Activated CD4-positive, alpha-beta T cell treated with anti-CD3 and anti-CD28 coated beads, Interleukin-2, amount 50 U/mL, for 48 hours (primary cell): ENCODE results near the gene TTC21A.

Experiments used
- DNase-seq, 2 experiments: peaks; one replicate each; pipeline ENCODE4 v3.0.0-alpha.2; 2020

TTC21A gene

GRCh38 chr3:39099738-39100499 lies 7.6 kb upstream of the TTC21A start:
- DNase-seq, result no peak

DNA sequence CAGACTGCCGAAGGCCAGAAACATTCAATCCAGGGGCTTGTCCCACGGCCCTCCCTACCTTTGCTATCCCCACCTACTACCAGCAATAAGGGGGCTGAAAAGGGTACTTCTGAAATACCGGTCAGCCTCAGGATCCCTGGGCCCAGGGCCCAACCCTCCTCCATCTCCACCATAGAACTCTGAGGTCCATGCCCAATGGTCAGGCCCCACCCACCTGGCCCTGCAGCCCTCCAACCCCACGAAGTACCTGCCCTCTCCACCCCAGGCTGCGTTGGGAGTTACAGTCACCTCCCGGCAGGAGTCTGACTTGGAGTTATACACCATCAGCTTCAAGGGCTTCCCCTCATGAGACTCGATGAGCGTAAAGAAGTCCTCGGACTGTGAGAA lies 7.0 kb upstream of the TTC21A start:
- no peak for DNase-seq

GRCh38 chr3:39101022-39101689 lies 6.3 kb upstream of the TTC21A start:
- DNase-seq, result peak; percentile 47 to 54

- no peak for DNase-seq
These were observed 4.8 kb upstream of the TTC21A start for GRCh38 chr3:39102504-39103323.

DNA sequence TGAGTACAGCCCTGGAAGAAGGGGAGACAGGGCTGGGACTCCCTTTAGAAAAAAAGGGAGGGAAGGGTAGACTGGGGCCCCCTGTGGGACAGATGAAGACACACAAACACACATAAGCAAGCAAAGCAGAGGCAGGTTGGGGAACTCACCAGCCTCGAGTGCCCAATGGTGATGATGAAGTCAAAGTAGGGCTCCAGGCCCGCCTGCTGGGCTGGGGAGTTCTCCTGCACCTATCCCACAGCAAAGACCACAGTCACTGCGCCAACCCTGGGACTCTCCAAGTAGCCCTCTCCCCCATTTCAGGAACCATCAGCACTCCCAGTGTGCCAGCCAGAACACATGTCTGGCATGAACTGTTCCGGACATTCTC lies 4.2 kb upstream of the TTC21A start:
- DNase-seq, result no peak

DNA sequence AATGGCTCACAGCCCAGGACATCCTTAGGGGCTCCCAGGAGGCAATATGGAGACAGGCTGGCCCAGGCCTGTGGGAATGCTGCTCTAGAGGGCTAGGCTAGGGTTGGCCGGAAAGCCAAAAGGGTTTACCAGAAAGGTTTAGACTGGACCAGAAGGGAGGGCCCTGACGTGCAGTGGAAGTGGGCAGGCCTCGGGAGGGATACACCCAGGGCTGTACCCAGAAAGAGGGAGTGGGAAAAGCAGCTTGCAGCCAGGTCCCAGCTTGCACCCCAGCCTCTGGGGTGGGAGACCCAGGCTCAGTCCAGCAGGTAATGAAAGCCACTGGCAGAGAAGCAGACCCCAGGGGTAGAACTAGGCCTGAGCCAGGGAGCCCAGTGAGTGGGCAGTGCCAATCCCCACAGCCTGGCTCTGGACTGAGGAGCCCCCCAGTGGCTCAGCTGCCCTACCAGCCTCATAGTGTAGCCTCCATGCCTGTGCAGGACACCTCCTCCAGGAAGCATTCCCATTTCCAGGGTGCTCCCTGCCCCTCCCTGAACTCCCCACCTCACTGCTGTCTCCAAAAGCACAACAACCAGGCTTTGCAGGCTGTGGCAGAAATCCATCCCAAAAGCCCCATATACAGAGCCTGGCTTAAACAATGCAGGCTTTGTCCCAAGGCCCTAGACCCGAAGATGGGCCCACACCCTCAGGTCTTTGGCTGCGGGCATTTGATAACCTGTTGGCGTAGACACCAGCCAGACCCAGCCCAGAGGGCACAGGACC lies 3.5 kb upstream of the TTC21A start:
- DNase-seq, result no peak

DNA sequence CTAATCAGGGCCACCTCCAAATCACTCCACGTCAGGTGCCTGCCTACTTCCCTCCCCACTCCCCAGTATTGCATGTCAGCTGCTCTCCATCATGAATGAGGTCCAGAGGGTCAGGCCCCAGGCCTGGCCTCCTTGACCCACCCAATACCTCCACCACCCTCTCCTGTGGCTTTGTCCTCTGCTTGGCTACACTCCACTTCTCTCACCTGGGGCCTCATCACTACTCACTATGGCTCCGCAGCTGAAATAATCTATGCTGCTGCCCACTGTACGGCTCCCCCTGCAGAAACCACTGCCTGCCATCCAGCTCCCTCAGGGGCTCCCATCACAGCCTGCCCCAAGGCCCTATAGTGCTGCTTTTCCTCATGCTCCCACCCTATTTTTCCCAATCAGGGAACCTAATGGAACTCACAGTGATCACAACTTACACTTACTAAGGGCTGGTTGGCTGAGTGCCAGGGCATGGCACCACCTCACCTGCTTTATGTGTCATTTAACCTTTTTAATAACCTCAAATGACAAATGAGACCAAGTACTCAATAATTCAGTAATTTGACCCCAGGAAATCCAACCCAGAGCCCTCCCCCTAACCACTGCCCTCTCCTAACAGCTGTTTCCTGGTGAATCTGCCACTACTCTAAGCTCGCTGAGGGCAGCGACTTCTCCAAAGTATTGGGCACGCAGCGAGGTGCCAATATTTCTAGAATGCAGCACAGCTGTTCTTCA lies 2.4 kb upstream of the TTC21A start:
- DNase-seq, result no peak

GRCh38 chr3:39105687-39106063 lies 1.8 kb upstream of the TTC21A start:
- no peak for DNase-seq

GRCh38 chr3:39106281-39106811 lies 1.1 kb upstream of the TTC21A start:
- peak in 1 of 2 experiments; percentile 13 for DNase-seq

DNA sequence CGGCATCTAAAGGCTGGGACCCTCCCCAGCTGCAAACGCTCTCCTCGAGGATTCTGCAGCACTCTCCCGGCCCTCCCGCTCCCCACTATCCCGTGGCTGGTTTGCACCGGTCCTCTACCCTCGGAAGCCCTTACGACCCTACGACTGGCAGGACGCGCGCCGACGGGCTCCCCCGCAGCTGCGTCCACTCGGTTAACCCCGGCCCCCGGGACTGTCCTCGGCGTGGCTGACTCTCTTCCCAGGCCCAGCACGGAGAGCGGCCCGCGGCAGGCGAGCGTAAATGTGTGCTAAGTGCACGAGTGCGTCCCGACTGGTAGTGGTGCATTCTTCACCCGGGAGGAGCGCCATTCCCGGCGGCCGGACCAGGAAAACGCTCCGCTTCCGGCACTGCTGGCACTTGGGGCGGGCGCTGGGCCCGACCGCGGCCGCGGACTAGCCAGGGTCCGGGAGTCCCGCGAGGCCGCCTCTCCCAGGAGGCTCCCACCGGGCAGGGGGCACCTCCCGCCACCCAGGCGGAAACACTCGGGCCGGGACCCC lies 561 bp upstream of the TTC21A start:
- peak in 1 of 2 experiments; percentile 33 for DNase-seq

DNA sequence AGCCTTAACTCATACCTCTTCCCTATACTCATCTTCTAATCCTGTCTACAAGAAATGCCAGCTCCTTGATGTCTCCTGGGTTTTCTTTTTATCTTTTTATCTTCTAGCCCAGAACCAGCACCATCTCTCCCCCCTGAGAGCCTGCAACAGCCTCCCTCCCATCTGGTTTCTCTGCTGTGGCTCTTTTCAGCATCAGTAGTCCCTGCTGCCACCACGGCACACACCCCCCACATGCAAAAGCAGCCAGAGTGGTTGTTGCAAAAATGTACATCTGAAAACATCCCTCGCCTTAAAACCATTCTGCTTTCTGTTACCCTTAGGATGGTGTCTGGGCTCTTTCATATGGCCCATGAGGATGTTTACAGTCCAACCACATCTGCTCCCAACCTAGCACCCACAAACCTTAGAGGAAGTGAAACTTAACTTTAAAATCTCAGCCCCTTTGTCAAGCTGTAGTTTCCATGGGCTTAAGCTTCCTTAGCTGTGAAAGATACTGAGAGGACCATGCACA lies 775 bp downstream of the TTC21A start:
- no peak for DNase-seq

- no peak for DNase-seq
These were observed 1.6 kb downstream of the TTC21A start for GRCh38 chr3:39109086-39109485.

DNA sequence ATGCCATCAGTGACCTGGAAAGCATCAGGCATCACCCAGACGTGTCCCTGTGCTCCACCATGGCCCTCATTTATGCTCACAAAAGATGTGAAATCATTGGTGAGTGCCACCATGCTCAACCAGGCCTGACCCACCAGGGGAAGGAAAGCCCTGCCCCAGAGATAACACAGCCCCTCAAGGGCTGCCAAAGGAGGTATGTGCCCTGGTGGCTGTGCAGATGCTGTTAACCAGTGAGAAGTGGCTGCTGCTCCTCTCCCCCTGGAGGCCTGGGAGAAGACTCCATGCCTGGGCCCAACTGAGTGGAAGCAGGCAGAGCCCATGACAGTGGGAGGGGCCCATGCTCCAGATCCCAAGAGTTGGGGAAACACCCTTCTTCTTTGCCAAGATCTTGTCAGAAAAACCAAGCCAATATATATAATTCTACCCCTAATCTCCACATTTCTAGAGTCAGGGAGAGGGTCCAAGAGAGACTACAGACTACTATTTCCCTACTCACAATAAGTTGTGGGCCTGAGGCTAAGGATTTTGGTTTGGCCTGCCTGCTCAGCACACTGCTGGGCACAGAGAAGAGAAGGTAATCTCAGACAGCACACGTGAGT lies 2.7 kb downstream of the TTC21A start:
- DNase-seq, result no peak

DNA sequence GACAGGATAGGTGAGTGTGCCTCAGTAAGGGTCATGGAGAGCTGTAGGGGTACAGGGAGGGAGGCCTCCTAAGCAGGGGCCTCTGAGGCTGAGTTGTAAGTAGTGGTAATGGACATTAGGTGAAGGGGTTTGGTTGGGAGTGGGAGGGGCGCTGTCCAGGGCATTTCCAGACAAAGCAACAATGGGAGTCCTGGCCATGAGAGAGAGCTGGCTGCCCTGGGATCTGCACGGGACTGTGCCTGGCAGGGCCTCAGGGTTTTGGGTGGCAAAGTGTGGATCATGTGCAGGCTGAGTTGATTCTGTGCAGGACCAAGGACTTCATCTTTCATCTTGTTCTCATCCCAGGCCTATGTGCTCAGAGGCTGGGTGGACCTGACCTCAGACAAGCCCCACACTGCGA lies 4.6 kb downstream of the TTC21A start:
- no peak for DNase-seq

DNA sequence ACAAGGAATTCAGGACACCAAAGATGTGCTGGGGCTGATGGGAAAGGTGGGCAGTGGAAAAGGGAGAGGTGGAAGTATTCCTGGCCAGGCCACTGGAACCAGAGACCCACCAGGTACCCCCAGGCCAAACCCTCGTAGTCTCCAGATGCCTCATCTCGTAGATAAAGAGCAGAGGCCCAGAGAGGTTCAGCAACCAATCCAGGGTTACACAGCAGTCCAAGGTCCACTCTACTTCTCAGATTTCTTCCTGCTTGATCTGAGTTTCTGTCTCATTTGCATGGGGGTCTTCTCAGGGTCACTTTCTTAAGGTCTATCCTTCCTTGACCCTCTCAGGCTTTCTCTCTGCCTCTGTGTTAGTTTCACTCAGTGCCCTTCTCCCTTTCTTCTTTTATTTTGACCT lies 5.1 kb downstream of the TTC21A start:
- DNase-seq, result no peak

- DNase-seq, result no peak
These were observed 5.8 kb downstream of the TTC21A start for GRCh38 chr3:39113291-39113690.

DNA sequence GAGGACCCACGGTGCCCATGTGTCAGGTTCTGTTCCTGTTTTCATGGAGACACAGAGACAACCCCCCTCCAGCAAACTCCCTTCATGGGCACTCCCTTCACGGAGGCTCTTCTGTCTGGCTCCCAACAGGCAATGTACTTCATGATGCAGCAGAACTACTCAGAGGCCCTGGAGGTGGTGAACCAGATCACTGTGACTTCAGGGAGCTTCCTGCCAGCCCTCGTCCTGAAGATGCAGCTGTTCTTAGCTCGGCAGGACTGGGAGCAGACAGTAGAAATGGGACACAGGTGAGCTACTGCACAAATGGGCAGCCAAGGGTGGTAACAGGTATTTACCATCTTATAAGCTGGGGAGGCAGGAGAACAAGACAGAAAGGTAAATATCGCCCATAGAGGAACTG lies 7.0 kb downstream of the TTC21A start:
- DNase-seq, result no peak

DNA sequence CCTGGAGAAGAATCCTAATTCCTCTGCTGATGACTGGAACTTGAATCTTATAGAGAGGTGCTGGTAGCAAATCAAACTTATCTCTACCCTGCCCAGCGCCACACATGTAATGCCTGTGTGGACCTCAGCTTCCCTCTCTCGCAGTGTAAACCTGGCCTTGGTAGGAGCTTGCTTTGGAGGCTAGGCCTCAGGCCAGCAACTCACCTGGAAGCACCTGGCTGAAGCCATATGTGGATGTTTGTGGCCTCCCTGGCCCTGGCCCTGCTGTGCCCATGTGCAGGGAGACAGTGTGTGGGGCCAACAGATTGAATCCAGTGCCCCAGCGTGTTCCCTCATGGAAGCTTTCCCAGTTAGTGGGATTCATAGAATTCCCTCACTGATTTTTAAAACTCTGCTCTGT lies 8.4 kb downstream of the TTC21A start:
- DNase-seq, result no peak

DNA sequence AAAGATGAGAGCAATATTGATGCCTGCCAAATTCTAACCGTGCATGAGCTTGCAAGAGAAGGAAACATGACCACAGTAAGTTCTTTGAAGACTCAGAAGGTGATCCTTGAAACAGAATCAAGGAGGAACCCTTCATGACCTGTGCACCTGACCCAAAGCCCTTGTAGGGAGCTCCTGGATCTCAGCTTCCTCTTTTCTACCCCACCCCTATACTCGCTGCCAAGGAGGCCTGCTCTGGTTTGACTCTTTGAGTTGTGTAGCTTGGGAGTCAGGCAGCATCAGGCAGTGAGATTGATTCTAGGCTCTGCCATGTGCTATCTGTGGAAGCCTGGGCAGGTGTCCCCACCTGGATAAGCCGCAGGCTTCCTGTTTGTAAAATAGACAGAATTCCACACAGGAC lies 10.6 kb downstream of the TTC21A start:
- no peak for DNase-seq

DNA sequence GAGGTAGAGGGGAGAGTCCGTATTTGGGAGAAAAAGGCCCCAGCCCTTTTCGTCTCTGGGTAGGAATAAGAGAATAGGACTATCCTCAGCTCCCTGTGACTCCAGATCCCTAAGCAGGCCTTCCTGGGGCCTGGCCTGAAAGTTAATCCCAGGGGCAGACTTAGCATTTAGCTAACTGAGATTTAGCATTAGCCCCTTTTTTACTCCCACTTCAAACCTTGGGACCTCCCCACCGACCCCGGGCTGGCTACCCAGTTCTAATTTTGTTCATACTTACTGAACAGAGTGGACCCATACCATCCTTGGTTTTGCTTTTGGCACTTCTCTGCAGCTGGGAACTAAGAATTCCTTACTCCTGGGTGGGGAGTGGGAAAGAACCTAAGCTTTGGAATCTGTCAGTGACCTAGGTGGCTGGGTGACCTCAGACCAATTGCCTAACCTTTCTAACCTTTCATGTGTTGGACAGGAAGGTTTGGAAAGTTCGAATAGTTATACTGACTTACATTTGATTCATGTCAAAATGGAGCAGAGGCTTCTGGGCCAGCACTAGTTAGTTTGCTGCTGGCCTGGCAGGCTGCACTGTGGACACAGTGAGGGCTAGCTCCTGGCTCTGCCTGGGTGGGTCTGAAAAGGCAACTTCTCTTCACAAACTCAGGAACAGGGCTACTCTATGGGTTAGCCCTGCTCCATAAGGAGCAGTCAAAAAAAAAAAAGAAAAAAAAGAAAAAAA lies 11.6 kb downstream of the TTC21A start:
- DNase-seq, result no peak

GRCh38 chr3:39121621-39122020 lies 14.1 kb downstream of the TTC21A start:
- DNase-seq, result no peak
